OCI-LY1 (cell line): Measurements from ENCODE around the gene SLC12A8.

Experiments used
- CTCF ChIP-seq: fragments of 200-600 bp; sonication (generic), shearing (Covaris generic); IDR thresholded peaks from 2 replicates; pipeline ENCODE4 v1.5.1; 2017; ENCODE audit warnings: mild to moderate bottlenecking, antibody characterized with exemption, low read length, moderate library complexity, mixed read lengths
- EZH2 ChIP-seq: fragments of 200-600 bp; sonication (generic), shearing (Covaris generic); IDR thresholded peaks from 2 replicates; pipeline ENCODE4 v1.8.0; 2017; ENCODE audit warnings: borderline replicate concordance, mixed run types, mild to moderate bottlenecking, antibody characterized with exemption, low read length, moderate library complexity, mixed read lengths

- no peak for TF ChIP-seq CTCF
- TF ChIP-seq EZH2, result no peak
Measured at GRCh38 chr3:125194061-125194848, 18.3 kb downstream of the SLC12A8 start.
